MM.1S (cell line): ENCODE measurements around the gene ACD.

Experiments
- DNase-seq: peaks from one replicate; pipeline ENCODE4 v3.0.0-alpha.2; 2015
- H2AFZ ChIP-seq: fragments of 300-600 bp; sonication (generic); 2 replicates; pipeline ENCODE4 v1.6.0; 2016; ENCODE audit warnings: antibody characterized with exemption, low read length
- H3F3A ChIP-seq: fragments of 300-600 bp; sonication (generic); 2 replicates; pipeline ENCODE4 v1.6.1; 2016; ENCODE audit warnings: mild to moderate bottlenecking, antibody characterized with exemption, low read length, moderate library complexity, mixed read lengths; ENCODE audit not compliant: insufficient read depth
- H3K27ac ChIP-seq: fragments of 300-600 bp; sonication (generic); 2 replicates; pipeline ENCODE4 v1.5.1; 2016; ENCODE audit warnings: mild to moderate bottlenecking, low read length
- H3K27me3 ChIP-seq: fragments of 300-600 bp; sonication (generic); replicated peaks from 2 replicates; pipeline ENCODE4 v1.6.0; 2016; ENCODE audit warnings: low read length; ENCODE audit not compliant: insufficient read depth
- H3K36me3 ChIP-seq: fragments of 300-600 bp; sonication (generic); replicated peaks from 2 replicates; pipeline ENCODE4 v1.6.1; 2016; ENCODE audit warnings: mild to moderate bottlenecking, low read length, mixed read lengths; ENCODE audit not compliant: insufficient read depth
- H3K4me1 ChIP-seq: fragments of 300-600 bp; sonication (generic); 2 replicates; pipeline ENCODE4 v1.6.1; 2016; ENCODE audit warnings: low read length, mixed read lengths
- H3K4me2 ChIP-seq: fragments of 300-600 bp; sonication (generic); 2 replicates; pipeline ENCODE4 v1.6.0; 2016; ENCODE audit warnings: low read depth, low read length
- H3K4me3 ChIP-seq: fragments of 300-600 bp; sonication (generic); 2 replicates; pipeline ENCODE4 v1.5.1; 2016; ENCODE audit warnings: low read length, mixed read lengths
- H3K79me2 ChIP-seq: fragments of 300-600 bp; sonication (generic); 2 replicates; pipeline ENCODE4 v1.6.1; 2016; ENCODE audit warnings: mixed run types, low read length, mixed read lengths
- H3K9ac ChIP-seq: fragments of 300-600 bp; sonication (generic); 2 replicates; pipeline ENCODE4 v1.6.1; 2016; ENCODE audit warnings: low read length, mixed read lengths
- H3K9me2 ChIP-seq: fragments of 300-600 bp; sonication (generic); replicated peaks from 2 replicates; pipeline ENCODE4 v1.6.1; 2016; ENCODE audit warnings: mild to moderate bottlenecking, low read length, mixed read lengths; ENCODE audit not compliant: insufficient read depth
- H3K9me3 ChIP-seq: fragments of 300-600 bp; sonication (generic); replicated peaks from 2 replicates; pipeline ENCODE4 v1.6.1; 2016; ENCODE audit warnings: mild to moderate bottlenecking, low read length, mixed read lengths; ENCODE audit not compliant: insufficient read depth
- H4K20me1 ChIP-seq: fragments of 300-600 bp; sonication (generic); 2 replicates; pipeline ENCODE4 v1.6.1; 2016; ENCODE audit warnings: mild to moderate bottlenecking, low read length, moderate library complexity, mixed read lengths; ENCODE audit not compliant: insufficient read depth
- CTCF ChIP-seq: fragments of 300-600 bp; sonication (generic); IDR thresholded peaks from 2 replicates; pipeline ENCODE4 v1.5.1; 2016; ENCODE audit warnings: antibody characterized with exemption, low read length, mixed read lengths
- EZH2 ChIP-seq: fragments of 300-600 bp; sonication (generic); optimal IDR thresholded peaks from 2 replicates; pipeline ENCODE3; 2017; ENCODE audit warnings: low read depth, mild to moderate bottlenecking, antibody characterized with exemption, low read length, mixed read lengths
- EZH2phosphoT487 ChIP-seq: fragments of 300-600 bp; sonication (generic); IDR thresholded peaks from 2 replicates; pipeline ENCODE4 v1.6.1; 2018; ENCODE audit warnings: antibody characterized with exemption, low read length

ACD gene

GRCh38 chr16:67702130-67702529 is 42.1 kb upstream of the ACD start:
- H3K9me3 ChIP-seq = no peaks in the 10 kb centered on the region
- H3K9ac ChIP-seq = no peak overlapping the region
- H3F3A ChIP-seq = no peaks in the 10 kb centered on the region
- no peak overlapping the region for H2AFZ ChIP-seq
- no peaks in the 10 kb centered on the region; the same call in 1 of the 2 replicates for H3K36me3 ChIP-seq
- no peaks in the 10 kb centered on the region for H3K4me1 ChIP-seq
- H3K27me3 ChIP-seq = no peaks in the 10 kb centered on the region
- no peak overlapping the region for H3K4me2 ChIP-seq
- no peaks in the 10 kb centered on the region for H3K9me2 ChIP-seq
- no peak for DNase-seq
- no peaks in the 10 kb centered on the region for H4K20me1 ChIP-seq
- H3K27ac ChIP-seq = no peak overlapping the region
- H3K4me3 ChIP-seq = no peak overlapping the region
- TF ChIP-seq CTCF = no peak
- TF ChIP-seq EZH2phosphoT487 = no peak
- TF ChIP-seq EZH2 = no peak
- H3K79me2 ChIP-seq = peaks cover 16% of the 10 kb centered on the region

DNA sequence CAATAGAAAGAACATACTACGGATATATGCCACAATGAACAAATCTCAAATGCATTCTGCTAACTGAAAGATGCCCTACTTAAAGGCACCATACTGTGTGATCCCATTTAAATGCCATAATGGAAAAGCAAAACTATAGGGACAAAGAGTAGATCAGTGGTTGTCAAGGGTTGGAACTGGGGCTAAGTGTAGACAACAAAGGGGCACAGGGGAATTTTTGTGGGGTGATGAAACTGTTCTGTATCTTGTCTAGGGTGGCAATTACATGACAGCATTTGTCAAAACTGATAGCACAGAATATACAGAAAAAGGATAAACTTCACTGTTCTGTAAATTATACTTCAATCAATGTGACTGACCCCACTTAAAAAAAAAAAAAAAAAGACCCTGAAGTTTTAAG is 41.4 kb upstream of the ACD start:
- no peak overlapping the region for H3K9ac ChIP-seq
- H3K4me3 ChIP-seq = no peak overlapping the region
- H3K27ac ChIP-seq = no peak overlapping the region
- H3K4me2 ChIP-seq = no peak overlapping the region
- peaks cover 12% of the 10 kb centered on the region for H3K79me2 ChIP-seq
- H2AFZ ChIP-seq = no peak overlapping the region
- no peaks in the 10 kb centered on the region for H3K9me2 ChIP-seq
- H3K36me3 ChIP-seq = no peaks in the 10 kb centered on the region; the same call in 1 of the 2 replicates
- no peaks in the 10 kb centered on the region for H3K27me3 ChIP-seq
- H3K9me3 ChIP-seq = no peaks in the 10 kb centered on the region
- TF ChIP-seq EZH2phosphoT487 = no peak
- no peak for TF ChIP-seq CTCF
- TF ChIP-seq EZH2 = no peak
- H4K20me1 ChIP-seq = no peaks in the 10 kb centered on the region
- no peaks in the 10 kb centered on the region for H3F3A ChIP-seq
- no peak for DNase-seq
- H3K4me1 ChIP-seq = no peaks in the 10 kb centered on the region

DNA sequence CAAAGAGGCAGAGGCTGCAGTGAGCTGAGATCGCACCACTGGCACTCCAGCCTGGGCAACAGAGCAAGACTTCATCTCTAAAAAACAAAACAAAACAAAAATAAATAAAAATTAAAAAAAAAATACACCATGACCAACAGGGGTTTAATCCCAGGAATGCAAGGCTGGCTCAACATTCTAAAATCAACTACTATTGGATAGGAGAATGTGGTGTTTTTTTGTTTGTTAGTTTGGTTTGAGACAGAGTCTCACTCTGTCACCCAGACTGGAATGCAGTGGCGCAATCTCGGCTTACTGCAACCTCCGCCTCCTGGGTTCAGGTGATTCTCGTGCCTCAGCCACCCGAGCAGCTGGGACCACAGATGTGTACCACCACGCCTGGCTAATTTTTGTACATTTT is 39.2 kb upstream of the ACD start:
- no peaks in the 10 kb centered on the region for H3F3A ChIP-seq
- no peak overlapping the region for H3K4me2 ChIP-seq
- no peaks in the 10 kb centered on the region for H3K4me1 ChIP-seq
- H3K9me2 ChIP-seq = no peaks in the 10 kb centered on the region
- no peak overlapping the region for H2AFZ ChIP-seq
- no peaks in the 10 kb centered on the region for H3K36me3 ChIP-seq
- H3K27ac ChIP-seq = no peak overlapping the region
- no peaks in the 10 kb centered on the region for H3K9me3 ChIP-seq
- H3K9ac ChIP-seq = no peak overlapping the region
- DNase-seq = no peak
- no peaks in the 10 kb centered on the region for H3K27me3 ChIP-seq
- no peak overlapping the region for H3K4me3 ChIP-seq
- no peaks in the 10 kb centered on the region for H4K20me1 ChIP-seq
- peaks cover under 1% of the 10 kb centered on the region for H3K79me2 ChIP-seq
- TF ChIP-seq EZH2 = no peak

DNA sequence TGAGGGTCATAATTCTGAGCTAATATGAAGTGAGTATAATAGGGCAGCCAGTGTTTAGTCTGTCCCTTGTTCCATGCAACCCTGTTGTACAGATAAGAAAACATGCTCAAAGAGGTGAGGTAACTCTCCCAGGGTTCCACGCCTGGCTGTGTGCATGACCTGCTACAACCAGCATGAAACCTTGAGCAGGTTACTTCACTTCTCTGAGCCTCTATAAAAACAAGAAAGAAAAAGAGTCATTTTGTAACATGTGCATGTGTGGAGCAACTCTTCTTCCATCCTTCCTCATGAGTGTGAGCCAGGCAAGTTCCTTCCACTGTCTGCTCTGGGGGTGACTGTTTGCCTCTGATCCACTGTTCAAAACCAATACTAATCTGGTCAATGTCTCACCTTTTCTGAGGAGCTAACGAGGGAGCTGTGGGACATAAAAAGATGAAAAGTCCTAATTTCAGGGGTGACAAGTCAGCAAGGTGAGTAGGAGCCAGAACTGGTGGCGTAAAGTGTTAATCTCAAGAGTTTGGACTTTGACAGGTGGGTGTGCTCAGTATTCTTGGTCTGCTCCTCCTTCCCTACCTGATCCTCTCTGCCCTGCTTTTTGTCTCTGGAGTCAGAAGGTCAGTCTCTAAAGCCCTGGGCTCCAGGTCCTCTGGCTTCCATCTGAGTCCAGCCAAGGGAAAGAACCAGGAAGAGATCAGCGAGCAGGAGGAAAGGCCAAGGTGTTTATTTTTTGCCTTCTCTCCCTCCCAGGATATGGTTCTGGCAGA is 37.5 kb upstream of the ACD start:
- Histone ChIP-seq H3K36me3 (no peaks in the 10 kb centered on the region), H3K4me2 (no peak overlapping the region), H3K9ac (no peak overlapping the region), H3K4me3 (no peak overlapping the region), H3K4me1 (no peaks in the 10 kb centered on the region), H3K79me2 (peaks cover 3% of the 10 kb centered on the region; the same call in 1 of the 2 replicates), H2AFZ (no peak overlapping the region), H4K20me1 (no peaks in the 10 kb centered on the region), H3K27me3 (no peaks in the 10 kb centered on the region), H3K9me2 (no peaks in the 10 kb centered on the region), H3K27ac (no peak overlapping the region), H3F3A (no peaks in the 10 kb centered on the region), H3K9me3 (no peaks in the 10 kb centered on the region)
- TF ChIP-seq CTCF (no peak), EZH2phosphoT487 (no peak), EZH2 (no peak)
- no peak for DNase-seq
